ENCODE results near the gene SLN.

The SLN gene

GRCh38 chr11:107716884-107717532 is 5.2 kb upstream of the SLN start:
- H3K36me3 ChIP-seq (ENCODE audit: insufficient read depth, low read length): no peaks in the 10 kb centered on the region
- no peaks in the 10 kb centered on the region for H3K4me1 ChIP-seq (ENCODE audit: insufficient read depth, low read length)
- no peak overlapping the region for H3K4me3 ChIP-seq (ENCODE audit: low read depth in 1 of 2, low read length in 2 of 2)
- H3K27ac ChIP-seq (ENCODE audit: low read depth, low read length): no peak overlapping the region
- H3K9ac ChIP-seq (ENCODE audit: low read length): no peak overlapping the region
- H3K9me3 ChIP-seq (ENCODE audit: low read length): no peaks in the 10 kb centered on the region
- no peaks in the 10 kb centered on the region for H3K27me3 ChIP-seq (ENCODE audit: control insufficient read depth in 1 of 2, insufficient read depth in 2 of 2, low read length in 2 of 2)

GRCh38 chr11:107713009-107713408 is 1.2 kb upstream of the SLN start:
- Histone ChIP-seq H3K4me1 (ENCODE audit: insufficient read depth, low read length) (no peaks in the 10 kb centered on the region), H3K27me3 (ENCODE audit: control insufficient read depth in 1 of 2, insufficient read depth in 2 of 2, low read length in 2 of 2) (no peaks in the 10 kb centered on the region), H3K4me3 (ENCODE audit: low read depth in 1 of 2, low read length in 2 of 2) (no peak overlapping the region), H3K36me3 (ENCODE audit: insufficient read depth, low read length) (no peaks in the 10 kb centered on the region), H3K27ac (ENCODE audit: low read depth, low read length) (no peak overlapping the region), H3K9me3 (ENCODE audit: low read length) (no peaks in the 10 kb centered on the region), H3K9ac (ENCODE audit: low read length) (no peak overlapping the region)

- Histone ChIP-seq H3K4me3 (ENCODE audit: low read depth in 1 of 2, low read length in 2 of 2) (no peak overlapping the region), H3K9me3 (ENCODE audit: low read length) (no peaks in the 10 kb centered on the region), H3K27me3 (ENCODE audit: control insufficient read depth in 1 of 2, insufficient read depth in 2 of 2, low read length in 2 of 2) (no peaks in the 10 kb centered on the region), H3K36me3 (ENCODE audit: insufficient read depth, low read length) (no peaks in the 10 kb centered on the region), H3K27ac (ENCODE audit: low read depth, low read length) (no peak overlapping the region), H3K4me1 (ENCODE audit: insufficient read depth, low read length) (no peaks in the 10 kb centered on the region), H3K9ac (ENCODE audit: low read length) (no peak overlapping the region)
These were observed 1.6 kb downstream of the SLN start for GRCh38 chr11:107710301-107710700.

- H3K27ac ChIP-seq (ENCODE audit: low read depth, low read length): no peak overlapping the region
- no peaks in the 10 kb centered on the region for H3K36me3 ChIP-seq (ENCODE audit: insufficient read depth, low read length)
- H3K4me3 ChIP-seq (ENCODE audit: low read depth in 1 of 2, low read length in 2 of 2): no peak overlapping the region
- H3K27me3 ChIP-seq (ENCODE audit: control insufficient read depth in 1 of 2, insufficient read depth in 2 of 2, low read length in 2 of 2): no peaks in the 10 kb centered on the region
- H3K9me3 ChIP-seq (ENCODE audit: low read length): no peaks in the 10 kb centered on the region
- H3K4me1 ChIP-seq (ENCODE audit: insufficient read depth, low read length): no peaks in the 10 kb centered on the region
- no peak overlapping the region for H3K9ac ChIP-seq (ENCODE audit: low read length)
These were observed 3.1 kb downstream of the SLN start for GRCh38 chr11:107708792-107709191.

- Histone ChIP-seq H3K4me1 (ENCODE audit: insufficient read depth, low read length) (no peaks in the 10 kb centered on the region), H3K27ac (ENCODE audit: low read depth, low read length) (no peak overlapping the region), H3K9ac (ENCODE audit: low read length) (no peak overlapping the region), H3K9me3 (ENCODE audit: low read length) (no peaks in the 10 kb centered on the region), H3K36me3 (ENCODE audit: insufficient read depth, low read length) (no peaks in the 10 kb centered on the region), H3K27me3 (ENCODE audit: control insufficient read depth in 1 of 2, insufficient read depth in 2 of 2, low read length in 2 of 2) (no peaks in the 10 kb centered on the region), H3K4me3 (ENCODE audit: low read depth in 1 of 2, low read length in 2 of 2) (no peak overlapping the region)
These were observed 4.0 kb downstream of the SLN start for GRCh38 chr11:107707807-107708206.

- no peak overlapping the region for H3K4me3 ChIP-seq (ENCODE audit: low read depth in 1 of 2, low read length in 2 of 2)
- H3K4me1 ChIP-seq (ENCODE audit: insufficient read depth, low read length): no peaks in the 10 kb centered on the region
- H3K27me3 ChIP-seq (ENCODE audit: control insufficient read depth in 1 of 2, insufficient read depth in 2 of 2, low read length in 2 of 2): no peaks in the 10 kb centered on the region
- H3K9ac ChIP-seq (ENCODE audit: low read length): no peak overlapping the region
- no peaks in the 10 kb centered on the region for H3K9me3 ChIP-seq (ENCODE audit: low read length)
- H3K27ac ChIP-seq (ENCODE audit: low read depth, low read length): no peak overlapping the region
- no peaks in the 10 kb centered on the region for H3K36me3 ChIP-seq (ENCODE audit: insufficient read depth, low read length)
These were observed 4.6 kb downstream of the SLN start for GRCh38 chr11:107707215-107707671.

- H3K36me3 ChIP-seq (ENCODE audit: insufficient read depth, low read length): no peaks in the 10 kb centered on the region
- H3K9ac ChIP-seq (ENCODE audit: low read length): no peak overlapping the region
- H3K4me1 ChIP-seq (ENCODE audit: insufficient read depth, low read length): no peaks in the 10 kb centered on the region
- no peaks in the 10 kb centered on the region for H3K27me3 ChIP-seq (ENCODE audit: control insufficient read depth in 1 of 2, insufficient read depth in 2 of 2, low read length in 2 of 2)
- no peak overlapping the region for H3K27ac ChIP-seq (ENCODE audit: low read depth, low read length)
- no peaks in the 10 kb centered on the region for H3K9me3 ChIP-seq (ENCODE audit: low read length)
- no peak overlapping the region for H3K4me3 ChIP-seq (ENCODE audit: low read depth in 1 of 2, low read length in 2 of 2)
These were observed 5.3 kb downstream of the SLN start for GRCh38 chr11:107706531-107706930.

- Histone ChIP-seq H3K4me3 (ENCODE audit: low read depth in 1 of 2, low read length in 2 of 2) (no peak overlapping the region), H3K4me1 (ENCODE audit: insufficient read depth, low read length) (no peaks in the 10 kb centered on the region), H3K27me3 (ENCODE audit: control insufficient read depth in 1 of 2, insufficient read depth in 2 of 2, low read length in 2 of 2) (no peaks in the 10 kb centered on the region), H3K9me3 (ENCODE audit: low read length) (no peaks in the 10 kb centered on the region), H3K9ac (ENCODE audit: low read length) (no peak overlapping the region), H3K27ac (ENCODE audit: low read depth, low read length) (no peak overlapping the region), H3K36me3 (ENCODE audit: insufficient read depth, low read length) (no peaks in the 10 kb centered on the region)
These were observed 6.8 kb downstream of the SLN start for GRCh38 chr11:107705027-107705426.

GRCh38 chr11:107704451-107704850 is 7.4 kb downstream of the SLN start:
- H3K27me3 ChIP-seq (ENCODE audit: control insufficient read depth in 1 of 2, insufficient read depth in 2 of 2, low read length in 2 of 2): no peaks in the 10 kb centered on the region
- H3K9ac ChIP-seq (ENCODE audit: low read length): no peak overlapping the region
- no peaks in the 10 kb centered on the region for H3K9me3 ChIP-seq (ENCODE audit: low read length)
- H3K27ac ChIP-seq (ENCODE audit: low read depth, low read length): no peak overlapping the region
- no peak overlapping the region for H3K4me3 ChIP-seq (ENCODE audit: low read depth in 1 of 2, low read length in 2 of 2)
- no peaks in the 10 kb centered on the region for H3K36me3 ChIP-seq (ENCODE audit: insufficient read depth, low read length)
- H3K4me1 ChIP-seq (ENCODE audit: insufficient read depth, low read length): no peaks in the 10 kb centered on the region

- no peak overlapping the region for H3K9ac ChIP-seq (ENCODE audit: low read length)
- no peak overlapping the region for H3K27ac ChIP-seq (ENCODE audit: low read depth, low read length)
- no peaks in the 10 kb centered on the region for H3K4me1 ChIP-seq (ENCODE audit: insufficient read depth, low read length)
These were observed 9.1 kb downstream of the SLN start for GRCh38 chr11:107702723-107703122.

GRCh38 chr11:107702109-107702660 is 9.7 kb downstream of the SLN start:
- H3K4me3 ChIP-seq (ENCODE audit: low read depth in 1 of 2, low read length in 2 of 2): no peak overlapping the region
- no peak overlapping the region for H3K9ac ChIP-seq (ENCODE audit: low read length)
- H3K9me3 ChIP-seq (ENCODE audit: low read length): no peaks in the 10 kb centered on the region
- no peaks in the 10 kb centered on the region for H3K36me3 ChIP-seq (ENCODE audit: insufficient read depth, low read length)
- H3K27me3 ChIP-seq (ENCODE audit: control insufficient read depth in 1 of 2, insufficient read depth in 2 of 2, low read length in 2 of 2): no peaks in the 10 kb centered on the region
- H3K4me1 ChIP-seq (ENCODE audit: insufficient read depth, low read length): no peaks in the 10 kb centered on the region
- H3K27ac ChIP-seq (ENCODE audit: low read depth, low read length): no peak overlapping the region

More at GRCh38 chr11:107702723-107703122, 9.1 kb downstream of the SLN start:
- Histone ChIP-seq H3K4me3 (ENCODE audit: low read depth in 1 of 2, low read length in 2 of 2) (no peak overlapping the region), H3K27me3 (ENCODE audit: control insufficient read depth in 1 of 2, insufficient read depth in 2 of 2, low read length in 2 of 2) (no peaks in the 10 kb centered on the region), H3K36me3 (ENCODE audit: insufficient read depth, low read length) (no peaks in the 10 kb centered on the region), H3K9me3 (ENCODE audit: low read length) (no peaks in the 10 kb centered on the region)

All from muscle layer of colon (tissue), 2 donors.